ENCODE data around the gene ADAMTS12.

DNA sequence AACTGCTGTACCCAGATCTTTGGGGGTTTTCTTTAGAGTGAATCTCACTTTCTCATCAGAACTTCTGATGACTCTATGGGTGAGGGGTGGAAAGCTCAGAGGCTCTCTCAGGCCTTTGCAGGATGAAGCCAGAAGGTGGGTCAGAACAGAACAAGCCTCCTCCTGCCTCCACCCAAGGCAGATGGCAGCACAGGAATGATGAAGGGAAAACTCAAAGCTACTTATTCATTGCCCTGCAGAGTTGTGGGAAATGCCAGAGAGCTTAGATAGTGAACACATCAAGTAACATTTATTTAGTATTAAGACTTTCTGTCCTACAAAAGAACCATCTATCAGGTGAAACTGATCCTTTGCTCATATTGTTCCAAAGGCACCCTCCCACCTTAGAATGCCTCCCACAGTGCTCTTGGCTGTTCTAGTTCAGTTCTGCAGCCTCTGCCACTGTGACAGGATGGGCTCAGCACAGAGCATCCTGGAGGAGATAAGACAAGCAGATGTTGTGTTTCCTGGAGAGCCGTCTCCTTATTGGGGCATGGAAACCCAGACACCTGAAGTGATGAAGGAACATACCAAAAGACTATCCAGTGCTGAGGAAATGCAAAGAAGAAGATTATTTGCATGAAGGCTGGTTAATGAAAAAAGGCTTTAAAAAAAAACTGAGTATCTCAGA is 146.6 kb downstream of the ADAMTS12 start:
- TF ChIP-seq, protein P1, sequence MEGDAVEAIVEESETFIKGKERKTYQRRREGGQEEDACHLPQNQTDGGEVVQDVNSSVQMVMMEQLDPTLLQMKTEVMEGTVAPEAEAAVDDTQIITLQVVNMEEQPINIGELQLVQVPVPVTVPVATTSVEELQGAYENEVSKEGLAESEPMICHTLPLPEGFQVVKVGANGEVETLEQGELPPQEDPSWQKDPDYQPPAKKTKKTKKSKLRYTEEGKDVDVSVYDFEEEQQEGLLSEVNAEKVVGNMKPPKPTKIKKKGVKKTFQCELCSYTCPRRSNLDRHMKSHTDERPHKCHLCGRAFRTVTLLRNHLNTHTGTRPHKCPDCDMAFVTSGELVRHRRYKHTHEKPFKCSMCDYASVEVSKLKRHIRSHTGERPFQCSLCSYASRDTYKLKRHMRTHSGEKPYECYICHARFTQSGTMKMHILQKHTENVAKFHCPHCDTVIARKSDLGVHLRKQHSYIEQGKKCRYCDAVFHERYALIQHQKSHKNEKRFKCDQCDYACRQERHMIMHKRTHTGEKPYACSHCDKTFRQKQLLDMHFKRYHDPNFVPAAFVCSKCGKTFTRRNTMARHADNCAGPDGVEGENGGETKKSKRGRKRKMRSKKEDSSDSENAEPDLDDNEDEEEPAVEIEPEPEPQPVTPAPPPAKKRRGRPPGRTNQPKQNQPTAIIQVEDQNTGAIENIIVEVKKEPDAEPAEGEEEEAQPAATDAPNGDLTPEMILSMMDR (IDR thresholded peaks at IDR 0.05), result no peak
- no peak for TF ChIP-seq ZFX (IDR thresholded peaks at IDR 0.05; ENCODE audit: borderline replicate concordance)
